HG03097 (cell line): ENCODE results near the gene PHACTR4.
"Not testable (repeated sequence)": the region's sequence is repeated elsewhere in the genome, so short reads cannot be mapped to it uniquely, and the experiment has no call there.

Source experiments
- ATAC-seq: cut with Tn5 transposase; IDR thresholded peaks from one replicate; pipeline ENCODE4 v1.9.1; 2021; ENCODE audit not compliant: unreplicated experiment, low FRiP score

PHACTR4 gene

DNA sequence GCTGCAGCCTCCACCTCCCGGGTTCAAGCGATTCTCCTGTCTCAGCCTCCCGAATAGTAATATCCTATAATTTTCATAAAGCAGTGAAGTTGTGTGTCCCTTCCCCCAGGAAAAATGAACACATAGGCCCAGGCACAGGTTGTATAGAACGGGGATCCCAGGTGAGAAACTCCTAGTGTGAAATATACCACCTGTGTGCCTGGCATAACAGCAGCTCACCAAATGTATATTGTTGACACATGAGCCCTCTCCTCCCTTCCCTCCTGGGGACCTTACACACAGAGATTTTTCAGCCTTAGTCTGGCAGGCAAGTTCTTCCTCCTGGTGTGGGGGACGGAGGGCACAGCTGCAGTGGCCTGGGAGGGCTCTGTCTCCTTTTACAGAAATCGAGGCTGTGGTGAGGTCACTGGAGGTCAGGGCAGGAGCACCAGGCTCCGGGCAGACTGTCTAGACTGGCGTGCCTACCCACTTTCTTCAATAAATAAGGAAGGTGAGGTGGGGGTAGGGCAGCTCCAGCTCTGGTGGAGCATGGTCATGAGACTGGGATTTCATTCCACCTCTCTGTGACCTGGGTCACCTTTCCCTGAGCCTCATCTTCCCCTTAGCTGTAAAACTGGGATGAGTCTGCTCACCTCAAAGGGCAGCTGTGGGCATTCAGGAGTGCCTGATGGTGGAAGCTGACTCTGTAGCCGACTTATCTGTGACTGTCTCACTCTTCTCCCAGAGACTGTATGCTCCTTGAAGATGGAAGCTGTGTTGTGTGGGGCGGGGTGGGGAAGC is 150.6 kb downstream of the PHACTR4 start:
- no peak for ATAC-seq

DNA sequence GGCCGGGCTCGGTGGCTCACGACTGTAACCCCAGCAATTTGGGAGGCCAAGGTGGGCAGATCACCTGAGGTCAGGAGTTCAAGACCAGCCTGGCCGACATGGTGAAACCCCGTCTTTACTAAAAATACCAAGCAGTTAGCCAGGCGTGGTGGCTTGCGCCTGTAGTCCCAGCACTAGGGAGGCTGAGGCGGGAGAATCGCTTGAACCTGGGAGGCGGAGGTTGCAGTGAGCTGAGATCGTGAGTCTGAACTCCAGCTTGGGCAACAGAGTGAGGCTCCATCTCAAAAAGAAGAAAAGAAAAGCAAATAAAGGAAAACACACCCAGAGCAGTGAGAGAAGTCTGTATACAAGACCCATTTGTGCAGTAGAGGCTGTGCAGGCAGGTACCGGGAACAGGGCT is 151.3 kb downstream of the PHACTR4 start:
- ATAC-seq = not testable (repeated sequence)

DNA sequence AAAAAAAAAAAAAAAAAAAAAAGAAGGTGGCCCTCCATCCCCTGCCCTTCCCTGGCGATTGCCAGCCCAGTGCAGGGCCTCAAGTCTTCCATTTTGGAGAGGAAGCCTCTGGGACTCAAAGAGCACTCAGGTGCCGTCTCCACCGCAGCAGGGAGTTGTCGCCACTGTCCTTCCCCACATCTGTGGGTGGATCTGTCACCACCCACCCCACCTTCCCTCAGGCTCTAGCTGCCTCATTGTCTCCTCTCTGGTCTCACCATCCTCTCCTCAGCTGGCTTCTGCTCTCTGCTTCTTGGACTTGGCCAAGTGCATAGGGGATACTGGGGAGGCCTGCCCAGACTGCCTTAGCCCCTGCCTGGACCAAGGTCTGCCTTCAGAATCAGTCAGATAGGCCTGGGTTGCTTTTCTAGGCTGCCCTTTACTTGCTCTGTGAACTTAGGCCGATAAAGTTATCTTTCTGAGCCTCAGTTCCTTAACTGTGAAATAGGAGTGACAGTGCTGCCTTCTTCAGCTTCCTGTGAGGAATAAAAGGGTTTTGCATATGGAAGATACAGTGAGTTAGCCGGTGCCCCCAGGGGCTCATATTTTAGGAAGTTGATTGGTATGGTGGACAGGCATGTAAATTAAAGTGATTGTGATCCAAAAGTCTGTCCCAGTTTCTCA is 152.1 kb downstream of the PHACTR4 start:
- no peak for ATAC-seq

DNA sequence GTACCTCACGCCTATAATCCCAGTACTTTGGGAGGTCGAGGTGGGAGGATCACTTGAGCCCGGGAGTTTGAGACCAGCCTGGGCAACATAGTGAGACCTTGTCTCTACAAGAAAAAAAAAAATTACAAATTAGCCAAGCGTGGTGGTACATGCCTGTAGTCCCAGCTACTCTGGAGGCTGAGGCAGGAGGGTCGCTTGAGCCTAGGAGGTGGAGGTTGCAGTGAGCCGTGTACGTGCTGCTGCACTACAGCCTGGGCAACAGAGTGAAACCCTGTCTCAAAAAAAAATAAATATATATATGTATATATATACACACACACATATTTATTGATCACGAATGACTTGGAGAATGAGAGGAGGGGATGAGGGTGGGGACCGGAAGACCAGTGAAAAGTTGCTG is 153.0 kb downstream of the PHACTR4 start:
- ATAC-seq = not testable (repeated sequence)

DNA sequence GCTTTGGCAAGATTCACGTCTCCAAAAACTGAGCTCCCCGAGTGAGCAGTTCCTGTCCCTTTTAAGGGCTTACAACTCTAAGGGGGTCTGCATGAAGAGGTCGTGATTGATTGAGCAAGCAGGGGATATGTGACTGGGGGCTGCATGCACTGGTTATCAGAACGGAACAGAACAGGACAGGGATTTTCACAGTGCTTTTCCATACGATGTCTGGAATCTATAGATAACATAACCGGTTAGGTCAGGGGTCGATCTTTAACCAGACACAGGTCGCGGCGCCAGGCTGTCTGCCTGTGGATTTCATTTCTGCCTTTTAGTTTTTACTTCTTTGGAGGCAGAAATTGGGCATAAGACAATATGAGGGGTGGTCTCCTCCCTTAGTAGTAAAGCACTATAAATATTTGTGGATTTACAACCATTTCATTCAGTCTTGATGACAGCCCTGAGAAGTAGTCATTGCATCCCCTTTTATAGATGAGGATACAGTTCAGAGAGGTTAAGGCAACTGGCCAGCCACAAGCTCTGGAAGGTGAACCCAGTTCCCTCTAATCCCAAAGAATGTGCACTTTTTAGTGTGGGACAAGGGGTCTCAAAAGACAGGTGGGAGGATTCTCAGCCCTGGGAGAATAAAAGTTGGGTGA is 155.6 kb downstream of the PHACTR4 start:
- ATAC-seq = not testable (repeated sequence)

DNA sequence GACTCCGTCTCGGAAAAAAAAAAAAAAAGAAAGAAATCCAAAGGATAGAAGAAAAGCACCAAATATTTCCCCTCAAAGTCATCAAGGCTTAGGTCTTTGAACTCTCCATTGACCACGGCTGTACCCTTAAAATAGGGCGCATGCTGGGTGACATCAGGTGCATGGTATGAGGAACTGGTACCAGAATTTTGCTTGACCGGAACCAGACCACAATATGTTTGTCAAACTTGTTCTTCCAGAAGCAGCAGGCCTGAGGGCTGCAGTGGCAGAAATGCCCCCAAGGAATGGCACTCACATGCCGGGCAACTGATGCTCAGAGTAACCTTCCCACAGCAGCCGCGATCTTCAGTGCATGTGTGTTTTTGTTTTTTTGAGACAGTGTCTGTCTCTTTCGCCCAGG is 157.3 kb downstream of the PHACTR4 start:
- no peak for ATAC-seq

DNA sequence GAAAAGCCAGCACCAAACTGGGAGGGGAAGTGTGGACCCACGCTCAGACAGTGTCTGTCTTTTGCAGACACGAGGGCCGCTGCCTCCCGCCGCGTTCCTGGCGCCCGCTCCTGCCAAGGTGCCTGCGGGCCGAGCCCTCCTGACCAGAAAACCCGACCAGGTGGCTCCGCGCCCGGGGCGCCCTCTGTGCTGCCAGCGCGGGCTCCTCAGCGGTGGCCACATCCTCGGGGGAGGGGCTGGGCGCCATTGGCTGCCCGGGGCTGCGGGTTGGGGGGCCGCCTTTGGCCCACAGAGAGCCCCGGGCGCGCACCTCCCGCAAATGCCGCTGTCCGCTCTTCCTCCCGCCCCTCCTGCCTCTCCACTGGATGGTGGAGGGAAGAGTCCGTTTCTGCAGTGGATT is 160.9 kb downstream of the PHACTR4 start:
- ATAC-seq = no peak

DNA sequence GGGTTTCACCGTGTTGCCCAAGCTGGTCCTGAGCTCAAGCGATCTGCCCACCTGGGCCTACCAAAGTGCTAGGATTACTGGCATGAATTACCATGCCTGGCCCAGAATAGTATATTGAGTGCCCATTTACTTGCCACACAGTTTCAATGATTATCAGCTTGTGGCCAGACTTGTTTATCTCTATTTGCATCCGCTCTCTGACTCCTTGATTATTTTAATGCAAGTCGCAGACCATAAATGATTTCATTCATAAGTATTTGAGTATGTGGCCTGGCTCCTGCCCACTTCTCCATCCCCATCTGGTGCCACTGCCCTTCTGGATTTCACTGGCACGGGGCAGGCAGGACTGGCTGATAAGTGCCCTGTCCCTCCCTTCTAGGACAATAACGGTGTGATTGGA is 165.1 kb downstream of the PHACTR4 start:
- no peak for ATAC-seq

DNA sequence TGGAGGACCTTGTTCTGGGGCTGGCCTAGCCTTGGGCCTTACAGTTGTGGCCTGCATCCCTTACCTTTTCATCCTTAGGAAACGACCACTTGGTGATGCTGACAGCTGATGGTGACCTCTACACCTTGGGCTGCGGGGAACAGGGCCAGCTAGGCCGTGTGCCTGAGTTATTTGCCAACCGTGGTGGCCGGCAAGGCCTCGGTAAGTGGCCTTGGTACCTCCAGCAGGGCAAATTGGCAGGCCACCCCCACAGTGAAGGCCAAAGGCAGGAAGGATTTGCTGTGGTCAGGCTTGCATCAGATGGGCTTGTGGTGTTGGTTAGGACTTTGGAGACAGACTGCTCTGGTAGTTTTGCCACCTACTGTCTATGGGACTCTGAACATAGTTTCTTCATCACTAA is 165.6 kb downstream of the PHACTR4 start:
- ATAC-seq = no peak

DNA sequence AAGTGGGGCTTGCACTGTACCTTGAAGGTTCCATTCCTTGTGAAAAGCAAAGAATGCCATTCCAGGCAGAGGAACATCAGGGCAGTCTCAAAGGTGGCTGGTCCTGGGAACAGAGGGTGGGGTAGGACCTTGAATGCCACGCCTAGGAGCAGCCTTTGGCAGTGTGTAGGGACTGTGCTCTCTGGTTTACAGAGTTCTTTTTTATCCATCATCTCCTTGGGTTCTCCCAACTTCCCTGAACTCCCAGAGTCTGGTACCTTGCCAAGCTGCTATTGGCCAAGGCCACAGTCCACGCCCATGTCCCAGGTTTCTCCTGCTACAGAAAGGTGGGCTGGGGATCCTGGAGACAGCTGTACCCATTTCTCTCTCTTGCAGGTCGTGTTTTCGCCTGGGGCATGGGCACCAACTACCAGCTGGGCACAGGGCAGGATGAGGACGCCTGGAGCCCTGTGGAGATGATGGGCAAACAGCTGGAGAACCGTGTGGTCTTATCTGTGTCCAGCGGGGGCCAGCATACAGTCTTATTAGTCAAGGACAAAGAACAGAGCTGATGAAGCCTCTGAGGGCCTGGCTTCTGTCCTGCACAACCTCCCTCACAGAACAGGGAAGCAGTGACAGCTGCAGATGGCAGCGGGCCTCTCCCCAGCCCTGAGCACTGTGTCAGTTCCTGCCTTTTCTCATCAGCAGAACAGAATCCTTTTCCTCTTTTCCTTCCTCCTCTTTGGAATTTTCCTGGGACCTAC is 168.1 kb downstream of the PHACTR4 start:
- ATAC-seq = no peak

DNA sequence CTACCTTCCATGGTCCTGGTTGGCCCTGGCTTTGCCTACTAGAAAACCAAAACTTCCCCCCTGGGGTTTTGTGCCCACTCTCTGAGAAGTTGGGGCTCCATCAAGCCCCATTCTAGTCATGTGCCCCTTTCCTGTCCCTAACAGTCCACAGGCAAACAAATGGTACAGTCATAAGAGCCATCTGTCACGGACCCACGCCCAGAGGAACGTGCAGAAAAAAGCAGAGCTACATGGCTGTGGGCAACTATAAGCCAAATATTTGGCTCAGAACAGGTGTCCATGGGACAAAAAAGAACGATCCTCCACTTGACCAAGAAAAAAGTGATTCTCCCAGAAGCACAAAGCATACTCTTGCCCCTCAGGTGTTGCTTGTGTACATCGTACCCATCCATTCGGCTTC is 168.7 kb downstream of the PHACTR4 start:
- no peak for ATAC-seq

DNA sequence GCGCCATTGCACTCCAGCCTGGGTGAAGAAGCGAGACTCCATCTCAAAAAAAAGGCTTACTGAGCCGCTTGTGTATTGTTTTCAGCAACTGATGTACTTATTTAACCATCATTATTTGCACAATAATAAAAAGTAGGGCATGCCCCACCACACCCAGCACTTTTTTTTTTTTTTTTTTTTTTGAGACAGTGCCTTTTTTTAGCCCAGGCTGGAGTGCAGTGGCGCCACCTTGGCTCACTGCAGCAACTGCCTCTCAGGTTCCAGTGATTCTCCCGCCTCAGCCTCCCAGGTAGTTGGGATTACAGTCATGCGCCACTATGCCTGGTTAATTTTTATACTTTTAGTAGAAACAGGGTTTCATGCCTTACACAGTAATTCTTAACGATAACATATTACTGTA is 171.1 kb downstream of the PHACTR4 start:
- no peak for ATAC-seq

DNA sequence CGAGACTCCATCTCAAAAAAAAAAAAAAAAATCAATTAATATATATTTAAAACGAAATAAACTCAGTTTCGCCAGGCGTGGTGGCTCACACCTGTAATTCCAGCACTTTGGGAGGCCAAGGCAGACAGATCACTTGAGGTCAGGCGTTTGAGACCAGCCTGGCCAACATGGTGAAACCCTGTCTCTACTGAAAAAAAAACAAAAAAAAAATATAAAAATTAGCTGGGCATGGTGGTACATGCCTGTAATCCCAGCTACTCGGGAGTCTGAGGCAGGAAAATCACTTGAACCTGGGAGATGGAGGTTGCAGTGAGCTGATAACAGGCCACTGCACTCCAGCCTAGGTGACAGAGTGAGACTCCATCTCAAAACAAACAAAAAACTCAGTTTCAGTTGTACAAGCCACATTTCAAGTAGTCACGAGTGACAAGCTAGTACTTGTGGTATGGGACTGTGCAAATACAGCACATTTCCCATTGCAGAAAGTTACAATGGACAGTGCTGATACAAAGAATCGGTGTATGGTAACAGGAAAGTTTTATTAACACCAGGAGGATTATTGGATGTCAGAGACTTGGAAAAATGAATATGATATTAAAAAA is 172.0 kb downstream of the PHACTR4 start:
- not testable (repeated sequence) for ATAC-seq

DNA sequence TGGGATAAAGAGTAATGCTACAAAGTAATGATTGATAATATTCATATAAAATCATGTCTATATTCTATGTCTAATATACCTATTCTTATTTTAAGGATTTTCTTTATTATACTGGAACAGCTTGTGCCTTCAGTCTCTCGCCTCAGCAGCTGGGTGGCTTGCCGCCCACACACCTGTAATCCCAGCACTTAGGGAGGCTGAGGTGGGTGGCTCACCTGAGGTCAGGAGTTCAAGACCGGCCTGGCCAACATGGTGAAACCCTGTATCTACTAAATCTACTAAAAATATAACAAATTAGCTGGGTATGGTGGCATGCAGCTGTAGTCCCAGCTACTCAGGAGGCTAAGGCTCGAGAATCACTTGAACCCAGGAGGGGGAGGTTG is 175.7 kb downstream of the PHACTR4 start:
- no peak for ATAC-seq

DNA sequence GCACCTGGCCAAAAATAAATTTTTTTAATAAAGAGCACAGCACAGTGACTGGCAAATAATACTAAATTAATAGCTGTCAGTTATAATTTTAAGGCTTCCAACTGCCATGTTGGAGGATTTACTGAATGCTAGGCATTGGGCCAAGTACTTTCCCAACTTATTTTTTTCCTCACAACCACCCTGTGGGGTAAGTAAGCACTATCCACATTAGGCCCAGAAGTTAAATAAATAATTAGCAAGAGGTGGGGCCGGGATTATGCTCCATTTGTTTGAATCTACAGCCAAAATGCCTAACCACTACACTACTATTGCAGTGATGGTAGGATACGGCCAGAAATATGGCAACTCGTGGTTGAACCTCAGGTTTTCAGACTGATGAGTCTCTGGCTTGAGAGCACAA is 178.8 kb downstream of the PHACTR4 start:
- ATAC-seq = no peak
